K562 (cell line): ENCODE measurements around the gene RNF13. TPM values are rescaled to one million over a fixed set of nuclear protein-coding genes. Genes with fewer than 3 reads are reported as not detected.

Experiments
- ATAC-seq: fragments of 200-7000 bp; cut with Tn5 transposase; 3 replicates; pipeline ENCODE4 v1.9.1; 2020; ENCODE audit warnings: moderate library complexity
- BruUV-seq: library from RNA; stranded (reverse); fragments of 400-500 nt; replicated peaks from 2 replicates; lab custom pipeline; 2021; lab: Mats Ljungman, UMichigan
- CTCF ChIA-PET: fragments of 300-600 bp; formaldehyde crosslinking; extraction: SDS; loops from one replicate; lab custom pipeline; 2021; ENCODE audit warnings: low intra/inter-chr PET ratio; lab: Yijun Ruan, JAX
- POLR2A ChIA-PET: fragments of 300-600, 350-650 bp; sonication (Branson Sonifier 250); formaldehyde crosslinking; extraction: SDS; loops from one replicate; lab custom pipeline; 2021; ENCODE audit warnings: antibody characterized with exemption, inconsistent platforms; lab: Yijun Ruan, JAX
- DNase-seq, 4 experiments: peaks; one replicate each; pipeline versions ENCODE4 v3.0.0 to v3.0.0-alpha.2; 2011 to 2018; ENCODE audit warnings: low spot score in 3 of 4, mixed read lengths in 3 of 4; ENCODE audit errors: extremely low read depth in 1 of 4
- FAIRE-seq: peaks from 2 replicates; lab custom pipeline; 2011; peaks lifted over from hg19 to GRCh38; lab: Jason Lieb, UNC
- H2AFZ ChIP-seq: 2 replicates; pipeline ENCODE4 v1.6.0; 2011; ENCODE audit warnings: low read depth, low read length, control low read depth, inconsistent platforms
- H3K27ac ChIP-seq: fragments of 200-600 bp; 3 replicates; pipeline ENCODE4 v1.8.0; 2011; ENCODE audit warnings: low read depth, mild to moderate bottlenecking, control low read depth, inconsistent platforms, low read length, moderate library complexity, mixed read lengths; ENCODE audit errors: extremely low read depth
- H3K27me3 ChIP-seq, 2 experiments: fragments of 300-600 bp in 1 of 2; 2 replicates in 1 of 2; 3 replicates in 1 of 2; pipeline versions ENCODE4 v1.6.0 to v1.8.0; 2011; ENCODE audit warnings: inconsistent platforms in 2 of 2, low read length in 2 of 2, mild to moderate bottlenecking in 1 of 2, mixed read lengths in 1 of 2, moderate library complexity in 1 of 2; ENCODE audit not compliant: control insufficient read depth in 2 of 2, insufficient read depth in 2 of 2
- H3K36me3 ChIP-seq: fragments of 300-600 bp; 3 replicates; pipeline ENCODE4 v1.8.0; 2011; ENCODE audit warnings: mild to moderate bottlenecking, low read length, inconsistent platforms; ENCODE audit not compliant: control insufficient read depth, insufficient read depth
- H3K4me1 ChIP-seq, 2 experiments: fragments of 200-600 bp in 1 of 2; replicated peaks in 1 of 2; 2 replicates in 1 of 2; 3 replicates in 1 of 2; pipeline versions ENCODE4 v1.5.1 to v1.8.0; 2011; ENCODE audit warnings: inconsistent platforms in 2 of 2, low read length in 2 of 2, mild to moderate bottlenecking in 1 of 2, mixed read lengths in 1 of 2, moderate library complexity in 1 of 2; ENCODE audit not compliant: control insufficient read depth in 2 of 2, insufficient read depth in 2 of 2
- H3K4me2 ChIP-seq: 2 replicates; pipeline ENCODE4 v1.6.1; 2011; ENCODE audit warnings: low read length, control low read depth, inconsistent platforms, mixed read lengths; ENCODE audit not compliant: insufficient read depth
- H3K4me3 ChIP-seq: fragments of 200-600 bp; sonication (generic), shearing (Covaris generic); 2 replicates; pipeline ENCODE4 v1.5.1; 2016; ENCODE audit warnings: control low read depth, inconsistent platforms
- H3K79me2 ChIP-seq: fragments of 200-600 bp; 3 replicates; pipeline ENCODE4 v1.8.0; 2011; ENCODE audit warnings: low read length, inconsistent platforms; ENCODE audit not compliant: control insufficient read depth, insufficient read depth
- H3K9ac ChIP-seq, 2 experiments: 2 replicates each; pipeline versions ENCODE4 v1.6.0 to v1.6.1; 2011; ENCODE audit warnings: low read depth in 2 of 2, low read length in 2 of 2, control low read depth in 1 of 2, inconsistent platforms in 1 of 2, mild to moderate bottlenecking in 1 of 2, mixed read lengths in 1 of 2; ENCODE audit not compliant: insufficient read depth in 1 of 2
- H3K9me1 ChIP-seq: one replicate; pipeline ENCODE4 v1.6.0; 2011; ENCODE audit warnings: inconsistent platforms, mild to moderate bottlenecking, low read length, moderate library complexity; ENCODE audit not compliant: control insufficient read depth, insufficient read depth
- H3K9me3 ChIP-seq: replicated peaks from 2 replicates; pipeline ENCODE4 v1.5.1; 2011; ENCODE audit warnings: low read depth, low read length, inconsistent platforms; ENCODE audit not compliant: control insufficient read depth, insufficient read depth
- H4K20me1 ChIP-seq: replicated peaks from 2 replicates; pipeline ENCODE4 v1.6.1; 2011; ENCODE audit warnings: low read length, inconsistent platforms, mixed read lengths; ENCODE audit not compliant: control insufficient read depth, insufficient read depth
- BCOR ChIP-seq: fragments of 450-650 bp; IDR thresholded peaks from 2 replicates; pipeline ENCODE4 v1.6.1; 2016
- BRF1 ChIP-seq: IDR thresholded peaks from 3 replicates; pipeline ENCODE4 v1.6.1; 2011; ENCODE audit warnings: borderline replicate concordance, mild to moderate bottlenecking; ENCODE audit not compliant: insufficient read length; ENCODE audit errors: extremely low read depth
- CREB5 ChIP-seq: fragments of 250-450 bp; sonication (Bioruptor Pico); IDR thresholded peaks from 2 replicates; pipeline ENCODE4 v1.5.0; 2020; ENCODE audit warnings: mild to moderate bottlenecking
- ESRRB ChIP-seq: fragments of 250-450 bp; sonication (Bioruptor Pico); IDR thresholded peaks from 2 replicates; pipeline ENCODE4 v1.5.0; 2020; ENCODE audit warnings: mild to moderate bottlenecking, moderate library complexity, borderline replicate concordance
- HDGF ChIP-seq: fragments of 450-650 bp; IDR thresholded peaks from 2 replicates; pipeline ENCODE4 v1.6.1; 2016
- KDM4B ChIP-seq, 2 experiments: fragments of 450-650 bp in 1 of 2; sonication (generic) in 1 of 2; IDR thresholded peaks; 2 replicates each; pipeline ENCODE4 v1.6.1; 2016 to 2017; ENCODE audit warnings: borderline replicate concordance in 2 of 2, antibody characterized with exemption in 1 of 2, low read depth in 1 of 2, mild to moderate bottlenecking in 1 of 2
- LEF1 ChIP-seq: fragments of 450-650 bp; IDR thresholded peaks from 2 replicates; pipeline ENCODE4 v1.6.1; 2016; ENCODE audit warnings: mild to moderate bottlenecking
- MYNN ChIP-seq, 2 experiments: sonication (generic); formaldehyde crosslinking in 1 of 2; IDR thresholded peaks; 2 replicates each; pipeline versions ENCODE4 v1.5.0 to v1.6.1; 2016 to 2020; ENCODE audit warnings: antibody characterized with exemption in 1 of 2, missing genetic modification reagents in 1 of 2
- PPARD ChIP-seq: fragments of 250-450 bp; sonication (Bioruptor Pico); IDR thresholded peaks from 2 replicates; pipeline ENCODE4 v1.8.0; 2022; ENCODE audit warnings: inconsistent platforms, mild to moderate bottlenecking, moderate library complexity
- SMC3 ChIP-seq: conservative IDR thresholded peaks from 2 replicates; pipeline ENCODE4 v1.6.1; 2011; ENCODE audit warnings: low read depth, low read length, improper control_type of control experiment; ENCODE audit not compliant: insufficient read depth
- SOX6 ChIP-seq: fragments of 450-650 bp; IDR thresholded peaks from 2 replicates; pipeline ENCODE4 v1.6.1; 2014; ENCODE audit warnings: mild to moderate bottlenecking
- TBP ChIP-seq: optimal IDR thresholded peaks from 2 replicates; pipeline ENCODE3; 2011; ENCODE audit warnings: low read depth, low read length, improper control_type of control experiment
- THRA ChIP-seq: fragments of 450-650 bp; IDR thresholded peaks from 2 replicates; pipeline ENCODE4 v1.6.1; 2017; ENCODE audit warnings: mild to moderate bottlenecking, moderate library complexity
- XRCC4 ChIP-seq: IDR thresholded peaks from one replicate; pipeline ENCODE4 v1.6.1; 2011; ENCODE audit not compliant: insufficient read depth, insufficient read length; ENCODE audit errors: extremely low read depth
- ZNF253 ChIP-seq: fragments of 250-450 bp; sonication (Bioruptor Pico); conservative IDR thresholded peaks from 2 replicates; pipeline ENCODE4 v1.6.1; 2021; ENCODE audit warnings: mild to moderate bottlenecking
- WGBS: fragments of 100-300 bp; shearing (Covaris generic); methylation state at CpG from one replicate; pipeline ENCODE4 v1.1.6; 2016; ENCODE audit warnings: low coverage, mixed read lengths; ENCODE audit not compliant: insufficient coverage; ENCODE audit errors: missing lambda C conversion rate; 5-methylcytosine and 5-hydroxymethylcytosine counted together
- in situ Hi-C: fragments of 300-500 bp; cut with MboI; formaldehyde crosslinking; loops from 4 replicates; pipeline ENCODE4 v1.15.0; 2018; ENCODE audit warnings: inconsistent platforms, mixed read lengths
- intact Hi-C: fragments of 100-400 bp; cut with micrococcal nuclease; formaldehyde crosslinking; loops from 2 replicates; pipeline ENCODE4 v1.14.2; 2022
- polyA plus RNA-seq, 8 experiments: library from polyadenylated mRNA; depleted of rRNA in 4 of 8; stranded (reverse) in 5 of 8; unstranded in 3 of 8; fragments of >200 nt; fragmentation: Nextera tagmentation in 2 of 8; fragmentation: Illumina TruSeq in 1 of 8; extraction: Ambion mirVana in 2 of 8; extraction: Trizol in 1 of 8; gene quantifications; 2 replicates each; pipeline versions ENCODE4 v1.2.1 to v1.2.3, GENCODE V29; 2011 to 2014; ENCODE audit warnings: inconsistent platforms in 1 of 8, missing spikeins in 1 of 8
- total RNA-seq, 7 experiments: library from RNA; depleted of rRNA in 6 of 7; stranded (reverse); fragments of >200 nt in 6 of 7; fragmentation: Illumina TruSeq in 2 of 7; extraction: Trizol in 2 of 7; gene quantifications; 2 replicates each; pipeline versions ENCODE4 v1.2.1 to v1.2.3, GENCODE V29; 2011 to 2021; ENCODE audit warnings: low replicate concordance in 1 of 7
- TF ChIP-seq, protein P1 (sequence below): fragments of 450-650 bp; IDR thresholded peaks from 2 replicates; pipeline ENCODE4 v1.7.0; 2016; ENCODE audit warnings: borderline replicate concordance
- TF ChIP-seq, protein P2 (sequence below): fragments of 450-650 bp; formaldehyde crosslinking; IDR thresholded peaks from 2 replicates; pipeline ENCODE4 v1.4.0; 2022; ENCODE audit warnings: missing genetic modification characterization

Gene RNF13
- total and polyA plus RNA-seq, 9 of the 15 experiments (the other 6 are each of a cell fraction or from before 2014, with no cell fraction given): 12.7 to 35.8 (median 18.9) TPM

GRCh38 chr3:149947231-149947630 is 134.2 kb downstream of the RNF13 start:
- in situ Hi-C loops: no loop called here
- ATAC-seq: no peak

More at GRCh38 chr3:149947231-149947630, 134.2 kb downstream of the RNF13 start:
- no peaks in the 10 kb centered on the region for H3K36me3 ChIP-seq
- H3K27me3 ChIP-seq: no peaks in the 10 kb centered on the region
- intact Hi-C loops: no loop called here
- no peaks in the 10 kb centered on the region for H3K4me1 ChIP-seq
- ChIA-PET POLR2A (no interaction called here), CTCF (no interaction called here)
- no peaks in the 10 kb centered on the region for H3K9me1 ChIP-seq
- H3K27ac ChIP-seq: no peak overlapping the region
- H3K9me3 ChIP-seq: no peaks in the 10 kb centered on the region
- no peak overlapping the region for H3K4me2 ChIP-seq
- H3K79me2 ChIP-seq: no peaks in the 10 kb centered on the region
- no peak overlapping the region for H2AFZ ChIP-seq
- FAIRE-seq: no peak
- H3K9ac ChIP-seq: no peak overlapping the region
- WGBS: 51% methylated on average over 7 of the region's 7 CpGs
- TF ChIP-seq KDM4B (IDR thresholded peaks at IDR 0.05; ENCODE audit: borderline replicate concordance in 2 of 2, low read depth in 1 of 2) (no peak), BCOR (no peak), LEF1 (no peak), ESRRB (CRISPR knock-in tag) (no peak), ZNF253 (CRISPR knock-in tag) (no peak), TBP (no peak), BRF1 (no peak), SMC3 (no peak), CREB5 (CRISPR knock-in tag) (no peak), SOX6 (no peak), HDGF (no peak), XRCC4 (no peak), MYNN (IDR thresholded peaks at IDR 0.05) (no peak), MYNN (CRISPR knock-in tag; IDR thresholded peaks at IDR 0.05) (no peak), THRA (no peak), PPARD (CRISPR knock-in tag) (no peak)
- TF ChIP-seq, protein P1, sequence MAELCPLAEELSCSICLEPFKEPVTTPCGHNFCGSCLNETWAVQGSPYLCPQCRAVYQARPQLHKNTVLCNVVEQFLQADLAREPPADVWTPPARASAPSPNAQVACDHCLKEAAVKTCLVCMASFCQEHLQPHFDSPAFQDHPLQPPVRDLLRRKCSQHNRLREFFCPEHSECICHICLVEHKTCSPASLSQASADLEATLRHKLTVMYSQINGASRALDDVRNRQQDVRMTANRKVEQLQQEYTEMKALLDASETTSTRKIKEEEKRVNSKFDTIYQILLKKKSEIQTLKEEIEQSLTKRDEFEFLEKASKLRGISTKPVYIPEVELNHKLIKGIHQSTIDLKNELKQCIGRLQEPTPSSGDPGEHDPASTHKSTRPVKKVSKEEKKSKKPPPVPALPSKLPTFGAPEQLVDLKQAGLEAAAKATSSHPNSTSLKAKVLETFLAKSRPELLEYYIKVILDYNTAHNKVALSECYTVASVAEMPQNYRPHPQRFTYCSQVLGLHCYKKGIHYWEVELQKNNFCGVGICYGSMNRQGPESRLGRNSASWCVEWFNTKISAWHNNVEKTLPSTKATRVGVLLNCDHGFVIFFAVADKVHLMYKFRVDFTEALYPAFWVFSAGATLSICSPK: no peak
- TF ChIP-seq, protein P2, sequence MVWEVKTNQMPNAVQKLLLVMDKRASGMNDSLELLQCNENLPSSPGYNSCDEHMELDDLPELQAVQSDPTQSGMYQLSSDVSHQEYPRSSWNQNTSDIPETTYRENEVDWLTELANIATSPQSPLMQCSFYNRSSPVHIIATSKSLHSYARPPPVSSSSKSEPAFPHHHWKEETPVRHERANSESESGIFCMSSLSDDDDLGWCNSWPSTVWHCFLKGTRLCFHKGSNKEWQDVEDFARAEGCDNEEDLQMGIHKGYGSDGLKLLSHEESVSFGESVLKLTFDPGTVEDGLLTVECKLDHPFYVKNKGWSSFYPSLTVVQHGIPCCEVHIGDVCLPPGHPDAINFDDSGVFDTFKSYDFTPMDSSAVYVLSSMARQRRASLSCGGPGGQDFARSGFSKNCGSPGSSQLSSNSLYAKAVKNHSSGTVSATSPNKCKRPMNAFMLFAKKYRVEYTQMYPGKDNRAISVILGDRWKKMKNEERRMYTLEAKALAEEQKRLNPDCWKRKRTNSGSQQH (CRISPR knock-in tag): no peak
- H4K20me1 ChIP-seq: no peaks in the 10 kb centered on the region
- no peak for DNase-seq
- no TSS peak for BruUV-seq
- H3K4me3 ChIP-seq: no peak overlapping the region
